HEK293T (cell line): ENCODE results near the gene MSMP.

Experiments
- CTCF ChIA-PET: fragments of 350-600 bp; formaldehyde crosslinking; extraction: SDS; loops from one replicate; lab custom pipeline; 2021; ENCODE audit warnings: antibody characterized with exemption, inconsistent platforms; lab: Yijun Ruan, JAX
- POLR2A ChIA-PET: fragments of 350-600 bp; formaldehyde crosslinking; extraction: SDS; loops from one replicate; lab custom pipeline; 2020; ENCODE audit warnings: antibody characterized with exemption, inconsistent platforms; lab: Yijun Ruan, JAX
- DNase-seq: peaks from one replicate; pipeline ENCODE4 v3.0.0; 2012; ENCODE audit warnings: mixed read lengths; ENCODE audit errors: extremely low spot score
- ARNT ChIP-seq: fragments of 450-650 bp; IDR thresholded peaks from 2 replicates; pipeline ENCODE4 v1.6.1; 2017; ENCODE audit warnings: mild to moderate bottlenecking
- BHLHE40 ChIP-seq: fragments of 450-650 bp; IDR thresholded peaks from 2 replicates; pipeline ENCODE4 v1.6.1; 2016; ENCODE audit warnings: mild to moderate bottlenecking, moderate library complexity, borderline replicate concordance
- CTBP1 ChIP-seq: fragments of 450-650 bp; IDR thresholded peaks from 2 replicates; pipeline ENCODE4 v1.6.1; 2016; ENCODE audit warnings: borderline replicate concordance
- ELF4 ChIP-seq: fragments of 450-650 bp; IDR thresholded peaks from 2 replicates; pipeline ENCODE4 v1.6.1; 2017; ENCODE audit warnings: antibody characterized with exemption
- FOXA1 ChIP-seq: fragments of 450-650 bp; IDR thresholded peaks from 2 replicates; pipeline ENCODE4 v1.6.1; 2016; ENCODE audit warnings: mild to moderate bottlenecking
- FOXK2 ChIP-seq: fragments of 450-650 bp; IDR thresholded peaks from 2 replicates; pipeline ENCODE4 v1.6.1; 2016; ENCODE audit warnings: mild to moderate bottlenecking
- FOXM1 ChIP-seq: fragments of 450-650 bp; IDR thresholded peaks from 2 replicates; pipeline ENCODE4 v1.6.1; 2017; ENCODE audit warnings: mild to moderate bottlenecking, borderline replicate concordance
- HDGF ChIP-seq: fragments of 450-650 bp; IDR thresholded peaks from 2 replicates; pipeline ENCODE4 v1.6.1; 2017; ENCODE audit warnings: antibody characterized with exemption, borderline replicate concordance
- L3MBTL2 ChIP-seq: fragments of 450-650 bp; conservative IDR thresholded peaks from 2 replicates; pipeline ENCODE4 v1.6.1; 2016; ENCODE audit warnings: mild to moderate bottlenecking
- LEF1 ChIP-seq: fragments of 450-650 bp; IDR thresholded peaks from 2 replicates; pipeline ENCODE4 v1.6.1; 2017; ENCODE audit warnings: mild to moderate bottlenecking, borderline replicate concordance
- NFRKB ChIP-seq: fragments of 450-650 bp; IDR thresholded peaks from 2 replicates; pipeline ENCODE4 v1.6.1; 2016; ENCODE audit warnings: mild to moderate bottlenecking, moderate library complexity
- SP1 ChIP-seq: fragments of 450-650 bp; IDR thresholded peaks from 2 replicates; pipeline ENCODE4 v1.6.1; 2017
- SUZ12 ChIP-seq: fragments of 450-650 bp; IDR thresholded peaks from 2 replicates; pipeline ENCODE4 v1.6.1; 2016; ENCODE audit warnings: mild to moderate bottlenecking
- TARDBP ChIP-seq: fragments of 450-650 bp; IDR thresholded peaks from 2 replicates; pipeline ENCODE4 v1.6.1; 2016
- ZNF384 ChIP-seq: fragments of 450-650 bp; IDR thresholded peaks from 2 replicates; pipeline ENCODE4 v1.6.1; 2016
- TF ChIP-seq, protein P1 (sequence below): fragments of 450-650 bp; IDR thresholded peaks from 2 replicates; pipeline ENCODE4 v1.6.1; 2016

The MSMP gene

DNA sequence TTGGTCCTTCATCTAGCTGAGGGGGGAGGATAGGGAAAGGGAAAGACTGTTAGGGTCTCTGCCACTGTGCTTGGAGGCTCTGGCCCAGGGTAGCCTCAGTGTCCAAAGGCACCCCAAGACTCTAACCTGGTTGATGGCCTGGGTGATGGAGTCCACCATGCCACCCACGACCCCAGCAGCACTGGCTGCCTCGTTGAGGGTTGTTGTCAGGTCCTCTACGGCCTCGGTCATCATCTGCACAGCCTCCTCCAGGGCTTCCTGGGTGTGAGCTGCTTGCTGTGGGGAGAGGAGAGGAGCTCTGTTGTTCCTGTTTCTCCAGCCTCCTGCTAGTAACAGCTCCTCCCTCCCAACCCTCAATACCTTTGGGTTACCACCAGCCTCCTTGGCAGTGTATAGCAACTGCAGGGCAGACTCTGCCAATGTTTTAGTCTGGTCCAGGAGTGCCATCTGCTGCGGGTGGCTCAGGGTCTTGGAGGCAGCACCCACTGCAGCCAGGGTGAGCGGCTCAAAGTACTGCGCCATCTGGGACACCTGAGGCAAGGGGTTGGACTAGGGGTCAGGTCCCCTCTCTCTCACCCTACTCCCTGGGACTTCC lies 48.1 kb downstream of the MSMP start:
- TF ChIP-seq FOXA1 (no peak), L3MBTL2 (no peak), FOXK2 (no peak), HDGF (no peak), ARNT (no peak), ZNF384 (no peak), BHLHE40 (no peak), LEF1 (no peak), TARDBP (no peak), NFRKB (no peak), ELF4 (no peak), CTBP1 (no peak), SP1 (no peak)
- TF ChIP-seq, protein P1, sequence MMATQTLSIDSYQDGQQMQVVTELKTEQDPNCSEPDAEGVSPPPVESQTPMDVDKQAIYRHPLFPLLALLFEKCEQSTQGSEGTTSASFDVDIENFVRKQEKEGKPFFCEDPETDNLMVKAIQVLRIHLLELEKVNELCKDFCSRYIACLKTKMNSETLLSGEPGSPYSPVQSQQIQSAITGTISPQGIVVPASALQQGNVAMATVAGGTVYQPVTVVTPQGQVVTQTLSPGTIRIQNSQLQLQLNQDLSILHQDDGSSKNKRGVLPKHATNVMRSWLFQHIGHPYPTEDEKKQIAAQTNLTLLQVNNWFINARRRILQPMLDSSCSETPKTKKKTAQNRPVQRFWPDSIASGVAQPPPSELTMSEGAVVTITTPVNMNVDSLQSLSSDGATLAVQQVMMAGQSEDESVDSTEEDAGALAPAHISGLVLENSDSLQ = no peak
- ChIA-PET CTCF (no interaction called here), POLR2A (no interaction called here)
- no peak for DNase-seq

DNA sequence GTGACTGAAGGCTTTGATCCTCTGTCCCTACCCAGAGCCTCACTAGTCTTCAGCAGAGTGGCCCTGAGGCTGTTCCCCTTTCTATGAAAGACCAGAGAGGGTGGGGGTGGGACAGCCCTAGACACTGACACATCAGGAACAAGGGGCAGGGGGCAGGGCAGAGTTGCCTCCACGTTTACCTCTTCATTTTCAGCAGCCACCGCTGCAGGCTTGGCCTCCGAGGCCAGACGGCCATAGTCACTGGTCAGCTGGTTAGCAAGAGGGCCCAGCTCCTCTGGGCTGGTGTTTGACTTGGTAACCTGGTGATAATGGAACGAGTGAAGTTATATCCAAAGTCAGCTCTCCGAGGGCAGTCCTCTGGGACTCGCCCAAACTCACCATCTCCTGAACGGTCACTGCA lies 48.7 kb downstream of the MSMP start:
- ChIA-PET CTCF (interaction anchor here (1.0 kb wide), 1 partner anchor 9 kb away, joined by 11 read pairs; no protein-coding TSS in a partner anchor), POLR2A (no interaction called here)
- TF ChIP-seq CTBP1 (no peak), ZNF384 (no peak), FOXM1 (no peak), ARNT (no peak), FOXA1 (no peak), TARDBP (no peak), SUZ12 (no peak), ELF4 (no peak), SP1 (no peak), BHLHE40 (no peak), FOXK2 (no peak), LEF1 (no peak), NFRKB (no peak), L3MBTL2 (no peak), HDGF (no peak)
- TF ChIP-seq, protein P1 = no peak
- no peak for DNase-seq

DNA sequence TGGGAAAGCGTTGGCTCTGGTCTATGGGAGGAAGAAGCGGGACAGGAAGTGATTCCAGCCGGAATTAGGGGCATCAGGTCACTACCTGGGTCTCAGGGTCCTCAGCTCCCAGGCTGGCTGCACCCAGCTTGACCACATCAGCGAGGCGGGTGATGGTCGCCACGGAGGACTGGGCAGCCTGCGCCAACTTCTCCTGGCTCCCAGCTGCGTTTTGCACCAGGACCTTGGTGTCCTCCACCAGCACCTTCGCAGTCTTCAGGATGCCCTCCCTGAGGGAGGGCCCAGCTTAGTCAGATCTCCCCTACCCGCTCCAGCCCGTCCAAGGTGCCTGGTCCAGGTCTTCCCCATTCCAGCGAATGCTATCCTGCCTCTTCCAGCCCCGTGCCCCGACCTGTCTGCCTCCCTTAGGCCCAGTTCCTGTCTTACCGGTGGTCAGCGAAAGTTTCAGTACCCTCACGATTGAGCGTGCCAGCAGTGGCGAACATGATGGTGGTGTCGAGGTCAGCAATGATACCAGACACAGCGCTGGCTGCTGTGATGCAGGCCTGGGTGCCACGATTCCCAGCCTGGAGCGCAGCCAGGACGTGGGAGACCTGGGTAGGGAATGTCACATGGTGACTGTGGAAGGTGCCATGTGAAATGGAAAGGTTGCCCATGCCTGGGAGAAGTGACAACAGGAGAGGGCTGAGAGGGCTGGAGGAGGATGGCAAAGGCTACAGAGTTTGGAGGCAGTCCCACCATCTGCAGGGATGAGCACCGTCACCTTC lies 50.0 kb downstream of the MSMP start:
- TF ChIP-seq NFRKB (no peak), CTBP1 (no peak), SUZ12 (no peak), FOXM1 (no peak), HDGF (no peak), ELF4 (no peak), FOXK2 (no peak)
- TF ChIP-seq, protein P1 = no peak
- POLR2A ChIA-PET = no interaction called here
- CTCF ChIA-PET = interaction anchor here (1.1 kb wide), 1 partner anchor 9 kb away, joined by 5 read pairs; no protein-coding TSS in a partner anchor
- no peak for DNase-seq
